ENCODE results near the gene CXorf58.

- TF ChIP-seq YY1 (IDR thresholded peaks at IDR 0.05) (no peak), CTCF (IDR thresholded peaks at IDR 0.05; ENCODE audit: low read depth, low read length, missing input control) (no peak), SP1 (IDR thresholded peaks at IDR 0.05) (no peak), ATF3 (IDR thresholded peaks at IDR 0.05) (no peak), RXRA (IDR thresholded peaks at IDR 0.05) (no peak), ZBTB33 (IDR thresholded peaks at IDR 0.05) (no peak), MAX (IDR thresholded peaks at IDR 0.05) (no peak), TAF1 (conservative IDR thresholded peaks at IDR 0.05) (no peak), REST (IDR thresholded peaks at IDR 0.05) (no peak)
These were observed 52.0 kb downstream of the CXorf58 start for GRCh38 chrX:23959781-23960180.
